Measurements from ENCODE around the gene P2RY6. TPM values are rescaled to one million over a fixed set of nuclear protein-coding genes. Genes with fewer than 3 reads are reported as not detected.

Gene P2RY6
- total RNA-seq, 2 experiments from 2014 or later, result not detected

GRCh38 chr11:73340164-73340563, 68.0 kb downstream of the P2RY6 start:
- ATAC-seq (ENCODE audit: poor library complexity) (no peak), DNase-seq (no peak)
- H3K36me3 ChIP-seq (ENCODE audit: insufficient read depth, low read length), result no peaks in the 10 kb centered on the region
- no peak overlapping the region for H3K4me3 ChIP-seq (ENCODE audit: low read length)
- CTCF ChIA-PET, result no interaction called here
- H3K9me3 ChIP-seq (ENCODE audit: control insufficient read depth in 1 of 2, insufficient read depth in 1 of 2, low read length in 2 of 2), result no peaks in the 10 kb centered on the region
- Mint-ChIP-seq H3K36me3 (ENCODE audit: low read depth) (no peaks in the 10 kb centered on the region), H3K4me3 (no peak overlapping the region), H3K27ac (no peak overlapping the region), H3K9me3 (no peaks in the 10 kb centered on the region), H3K27me3 (no peaks in the 10 kb centered on the region), H3K4me1 (ENCODE audit: low read depth) (no peaks in the 10 kb centered on the region)
- no peaks in the 10 kb centered on the region for H3K27me3 ChIP-seq (ENCODE audit: control insufficient read depth in 1 of 2, insufficient read depth in 2 of 2, low read length in 2 of 2)
- no peak overlapping the region for H3K27ac ChIP-seq (ENCODE audit: low read depth in 1 of 2, low read length in 2 of 2)
- intact Hi-C loops (cut with DNase I, micrococcal nuclease), result no loop called here
- TF ChIP-seq CTCF (IDR thresholded peaks at IDR 0.05), result no peak
- POLR2A ChIA-PET, result no interaction called here
- peaks cover 2% of the 10 kb centered on the region for H3K4me1 ChIP-seq (ENCODE audit: insufficient read depth, low read length)

DNA sequence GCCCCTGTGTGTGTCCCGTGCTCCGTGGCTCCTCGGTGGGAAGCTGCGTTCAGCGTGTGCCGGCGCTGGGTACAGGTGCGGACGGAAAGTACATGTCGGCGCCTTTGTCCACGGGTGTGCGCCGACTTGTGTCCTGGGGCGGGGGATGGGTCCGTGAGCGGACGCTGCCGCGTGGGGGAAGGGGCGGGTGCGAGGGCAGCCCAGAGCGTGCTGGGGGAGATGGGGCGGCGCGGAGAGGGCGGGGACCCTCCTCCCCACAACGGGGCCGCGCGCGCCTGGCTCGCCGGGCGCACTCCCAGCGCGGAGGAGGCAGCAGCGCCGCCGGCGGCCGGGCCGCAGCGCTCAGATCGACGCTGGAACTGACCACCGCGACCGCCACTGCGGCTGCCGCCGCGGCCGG, 70.5 kb downstream of the P2RY6 start:
- no peaks in the 10 kb centered on the region for H3K9me3 Mint-ChIP-seq
- H3K4me1 Mint-ChIP-seq (ENCODE audit: low read depth), result no peaks in the 10 kb centered on the region
- intact Hi-C loops (cut with DNase I, micrococcal nuclease), result no loop called here
- CTCF ChIA-PET, result no interaction called here
- TF ChIP-seq CTCF (IDR thresholded peaks at IDR 0.05), result no peak
- no peaks in the 10 kb centered on the region for H3K36me3 ChIP-seq (ENCODE audit: insufficient read depth, low read length)
- no peak overlapping the region for H3K4me3 Mint-ChIP-seq
- H3K27ac Mint-ChIP-seq, result no peak overlapping the region
- no peak overlapping the region for H3K27ac ChIP-seq (ENCODE audit: low read depth in 1 of 2, low read length in 2 of 2)
- no peaks in the 10 kb centered on the region for H3K9me3 ChIP-seq (ENCODE audit: control insufficient read depth in 1 of 2, insufficient read depth in 1 of 2, low read length in 2 of 2)
- no peaks in the 10 kb centered on the region for H3K27me3 ChIP-seq (ENCODE audit: control insufficient read depth in 1 of 2, insufficient read depth in 2 of 2, low read length in 2 of 2)
- ATAC-seq (ENCODE audit: poor library complexity), result no peak
- no peaks in the 10 kb centered on the region for H3K4me1 ChIP-seq (ENCODE audit: insufficient read depth, low read length)
- H3K36me3 Mint-ChIP-seq (ENCODE audit: low read depth), result no peaks in the 10 kb centered on the region
- no peaks in the 10 kb centered on the region for H3K27me3 Mint-ChIP-seq
- POLR2A ChIA-PET, result no interaction called here
- DNase-seq, result no peak
- H3K4me3 ChIP-seq (ENCODE audit: low read length), result no peak overlapping the region

DNA sequence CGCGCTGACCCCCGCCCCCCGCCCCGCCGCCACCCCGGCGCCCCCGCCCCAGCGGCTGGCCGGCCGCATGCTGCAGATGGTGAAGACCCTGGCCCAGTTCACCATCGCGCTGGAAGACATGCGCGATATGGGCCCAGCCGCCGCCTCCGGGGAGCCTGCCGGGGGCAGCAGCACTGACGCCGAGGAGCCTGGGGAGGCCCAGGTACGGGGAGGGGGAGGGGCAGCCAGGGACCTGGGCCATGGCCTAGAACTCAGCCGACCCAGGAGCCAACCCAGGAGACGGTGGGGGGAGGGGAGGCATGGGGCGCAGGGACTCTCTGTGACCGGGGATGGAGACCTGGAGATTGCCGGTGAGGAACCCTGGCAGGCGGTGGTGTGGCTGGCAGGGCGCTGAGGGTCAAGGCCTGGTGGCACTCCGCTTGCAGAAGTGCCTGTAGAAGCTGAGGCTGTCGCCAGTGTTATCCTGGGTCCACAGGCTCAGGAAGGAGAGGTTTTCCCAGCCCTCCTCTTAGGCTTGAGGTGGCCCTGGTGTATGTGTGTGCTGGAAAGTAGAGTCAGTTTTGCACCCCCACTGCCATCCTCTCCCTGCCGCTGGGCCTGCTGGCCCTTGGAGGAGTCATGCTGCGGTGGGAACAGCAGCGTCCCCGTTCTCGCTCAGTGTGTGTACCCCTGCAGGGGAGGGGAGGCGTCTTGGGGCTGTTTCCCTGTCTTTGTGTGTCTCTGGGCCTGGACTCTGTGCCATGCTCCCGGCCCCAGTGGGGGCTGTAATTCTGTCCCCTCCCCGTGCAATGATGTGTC, 71.1 kb downstream of the P2RY6 start:
- Mint-ChIP-seq H3K4me3 (no peak overlapping the region), H3K36me3 (ENCODE audit: low read depth) (no peaks in the 10 kb centered on the region), H3K27ac (no peak overlapping the region), H3K9me3 (no peaks in the 10 kb centered on the region), H3K4me1 (ENCODE audit: low read depth) (no peaks in the 10 kb centered on the region), H3K27me3 (no peaks in the 10 kb centered on the region)
- ATAC-seq (ENCODE audit: poor library complexity) (no peak), DNase-seq (no peak)
- no peaks in the 10 kb centered on the region for H3K9me3 ChIP-seq (ENCODE audit: control insufficient read depth in 1 of 2, insufficient read depth in 1 of 2, low read length in 2 of 2)
- ChIA-PET CTCF (no interaction called here), POLR2A (no interaction called here)
- no peak overlapping the region for H3K27ac ChIP-seq (ENCODE audit: low read depth in 1 of 2, low read length in 2 of 2)
- H3K27me3 ChIP-seq (ENCODE audit: control insufficient read depth in 1 of 2, insufficient read depth in 2 of 2, low read length in 2 of 2), result no peaks in the 10 kb centered on the region
- no peaks in the 10 kb centered on the region for H3K4me1 ChIP-seq (ENCODE audit: insufficient read depth, low read length)
- intact Hi-C loops (cut with DNase I, micrococcal nuclease), result no loop called here
- H3K4me3 ChIP-seq (ENCODE audit: low read length), result no peak overlapping the region
- H3K36me3 ChIP-seq (ENCODE audit: insufficient read depth, low read length), result no peaks in the 10 kb centered on the region
- no peak for TF ChIP-seq CTCF (IDR thresholded peaks at IDR 0.05)
